ENCODE data around the gene LMNTD2.
A peak's percentile ranks its signal among the peaks of the same experiment; 100 is the strongest.

The LMNTD2 gene

DNA sequence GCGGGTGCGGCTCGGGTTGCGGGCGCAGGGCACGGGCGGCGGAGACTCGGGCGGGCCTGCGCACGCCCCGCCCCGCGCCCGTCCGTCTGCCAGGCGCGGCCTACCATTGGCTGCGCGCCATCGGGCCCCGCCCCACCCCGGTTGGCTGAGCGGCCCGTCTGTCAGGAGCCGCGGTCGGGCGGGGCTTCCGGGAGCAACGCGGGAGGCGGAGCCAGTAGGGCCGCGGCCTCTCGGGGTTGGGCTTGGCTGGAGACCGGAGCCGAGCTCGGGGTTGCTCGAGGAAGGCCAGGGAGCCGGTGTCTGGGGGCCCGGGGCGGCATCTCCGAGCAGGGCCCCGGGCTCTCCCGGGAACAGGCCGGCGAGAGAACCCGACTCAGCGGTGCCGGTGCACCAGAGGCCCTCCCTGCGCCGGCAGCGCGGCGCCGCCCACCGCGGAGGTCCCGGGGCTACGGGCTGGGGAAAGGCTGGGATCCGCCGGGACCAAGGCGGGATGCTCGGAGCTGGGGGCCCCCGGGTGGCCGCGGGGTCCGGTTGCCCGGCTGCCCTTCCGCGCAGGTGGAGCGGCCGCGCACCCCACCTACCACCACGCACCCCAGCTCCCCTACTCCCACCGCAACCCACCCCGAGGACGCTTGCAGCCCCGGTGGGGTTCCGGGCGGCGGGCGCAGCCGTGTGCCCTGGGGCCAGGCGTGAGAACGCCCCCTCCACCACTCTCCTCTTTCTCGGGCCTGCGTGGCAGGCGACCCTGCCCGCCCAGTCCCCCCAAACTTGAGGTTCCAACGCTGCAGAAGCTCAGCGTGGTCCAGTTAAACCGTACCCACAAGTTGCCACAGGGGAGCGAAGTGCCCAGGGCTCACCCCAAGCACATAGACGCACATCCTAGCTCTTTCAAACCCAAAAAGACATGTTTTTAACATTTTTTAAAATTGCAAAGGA, 24.8 kb downstream of the LMNTD2 start, which contains the start of gene HRAS:
Gene HRAS (minus strand): TSS at position 58 of the 936 bp plus-strand sequence.
- Histone ChIP-seq H3K9me3 (ENCODE audit: control insufficient read depth, low read length) (no peaks in the 10 kb centered on the region), H3K9ac (ENCODE audit: low read length) (peak within 1 kb of the TSS; percentile 88), H3K27me3 (replicated peaks; ENCODE audit: control insufficient read depth, insufficient read depth, low read length) (no peaks in the 10 kb centered on the region), H3K4me3 (ENCODE audit: low read length) (peak within 1 kb of the TSS; percentile 87), H3K4me1 (ENCODE audit: control insufficient read depth, insufficient read depth, low read length) (peaks cover 18% of the 10 kb centered on the region), H3K36me3 (ENCODE audit: control insufficient read depth, insufficient read depth, low read length, severe bottlenecking) (peaks cover 12% of the 10 kb centered on the region)
- DNase-seq (ENCODE audit: low read depth), result peak; percentile 98

GRCh38 chr11:535210-535518, 25.4 kb downstream of the LMNTD2 start:
- no peaks in the 10 kb centered on the region for H3K9me3 ChIP-seq (ENCODE audit: control insufficient read depth, low read length)
- peak overlapping the region; percentile 88 for H3K9ac ChIP-seq (ENCODE audit: low read length)
- H3K27me3 ChIP-seq (replicated peaks; ENCODE audit: control insufficient read depth, insufficient read depth, low read length), result no peaks in the 10 kb centered on the region
- peak overlapping the region; percentile 87 for H3K4me3 ChIP-seq (ENCODE audit: low read length)
- H3K4me1 ChIP-seq (ENCODE audit: control insufficient read depth, insufficient read depth, low read length), result peaks cover 18% of the 10 kb centered on the region
- DNase-seq (ENCODE audit: low read depth), result no peak
- H3K36me3 ChIP-seq (ENCODE audit: control insufficient read depth, insufficient read depth, low read length, severe bottlenecking), result peaks cover 12% of the 10 kb centered on the region

DNA sequence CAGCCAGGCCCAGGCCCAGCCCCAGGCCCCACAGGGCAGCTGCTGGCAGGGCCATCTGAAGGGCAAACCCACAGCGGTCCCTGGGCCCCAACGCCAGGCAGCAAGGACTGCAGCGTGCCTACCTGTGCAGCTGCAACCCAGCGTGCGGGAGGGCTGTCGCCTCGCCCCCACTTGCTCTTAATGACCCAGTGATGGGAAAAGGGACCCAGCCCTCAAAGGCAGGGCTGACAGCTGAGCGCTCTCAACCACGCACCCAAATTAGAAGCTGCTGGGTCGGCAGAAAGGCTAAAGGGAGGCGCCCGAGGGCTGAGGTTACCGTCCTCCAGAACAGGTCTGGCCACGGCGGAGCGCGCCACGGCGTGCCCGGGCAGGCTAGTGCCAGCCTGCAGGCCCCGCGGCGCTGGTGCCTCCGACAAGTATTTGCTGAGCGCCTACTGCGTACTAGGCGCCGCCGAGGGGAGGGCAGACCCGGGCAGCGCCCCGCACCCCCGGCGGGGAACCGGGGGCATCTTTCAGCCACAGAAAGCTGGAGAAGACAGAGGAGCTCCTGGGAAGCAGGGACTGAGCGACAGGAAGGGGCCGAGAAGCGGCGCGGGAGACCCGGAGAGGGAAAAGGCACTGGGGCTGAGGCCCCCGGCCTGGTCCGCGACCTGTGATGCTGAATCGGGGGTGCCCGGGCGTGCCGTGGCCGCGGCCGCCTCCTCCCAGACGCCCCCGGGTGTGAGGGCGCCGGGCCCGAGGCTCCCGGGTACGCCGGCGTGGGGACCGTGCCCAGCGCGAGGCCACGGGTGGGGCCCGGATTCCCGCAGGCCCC, 25.9 kb downstream of the LMNTD2 start:
- peaks cover 12% of the 10 kb centered on the region for H3K36me3 ChIP-seq (ENCODE audit: control insufficient read depth, insufficient read depth, low read length, severe bottlenecking)
- H3K9me3 ChIP-seq (ENCODE audit: control insufficient read depth, low read length), result no peaks in the 10 kb centered on the region
- peak overlapping the region; percentile 87 for H3K4me3 ChIP-seq (ENCODE audit: low read length)
- no peaks in the 10 kb centered on the region for H3K27me3 ChIP-seq (replicated peaks; ENCODE audit: control insufficient read depth, insufficient read depth, low read length)
- H3K4me1 ChIP-seq (ENCODE audit: control insufficient read depth, insufficient read depth, low read length), result peaks cover 18% of the 10 kb centered on the region
- H3K9ac ChIP-seq (ENCODE audit: low read length), result peak overlapping the region; percentile 88
- peak; percentile 67 for DNase-seq (ENCODE audit: low read depth)

GRCh38 chr11:533586-534395, 26.7 kb downstream of the LMNTD2 start:
- Histone ChIP-seq H3K4me1 (ENCODE audit: control insufficient read depth, insufficient read depth, low read length) (peaks cover 18% of the 10 kb centered on the region), H3K9me3 (ENCODE audit: control insufficient read depth, low read length) (no peaks in the 10 kb centered on the region), H3K9ac (ENCODE audit: low read length) (peak overlapping the region; percentile 88), H3K4me3 (ENCODE audit: low read length) (peak overlapping the region; percentile 87), H3K27me3 (replicated peaks; ENCODE audit: control insufficient read depth, insufficient read depth, low read length) (no peaks in the 10 kb centered on the region), H3K36me3 (ENCODE audit: control insufficient read depth, insufficient read depth, low read length, severe bottlenecking) (peaks cover 12% of the 10 kb centered on the region)
- DNase-seq (ENCODE audit: low read depth), result no peak

- Histone ChIP-seq H3K9ac (ENCODE audit: low read length) (no peak overlapping the region), H3K9me3 (ENCODE audit: control insufficient read depth, low read length) (no peaks in the 10 kb centered on the region), H3K36me3 (ENCODE audit: control insufficient read depth, insufficient read depth, low read length, severe bottlenecking) (peaks cover 12% of the 10 kb centered on the region), H3K4me3 (ENCODE audit: low read length) (no peak overlapping the region), H3K4me1 (ENCODE audit: control insufficient read depth, insufficient read depth, low read length) (peaks cover 18% of the 10 kb centered on the region), H3K27me3 (replicated peaks; ENCODE audit: control insufficient read depth, insufficient read depth, low read length) (no peaks in the 10 kb centered on the region)
- DNase-seq (ENCODE audit: low read depth), result no peak
These were observed 27.5 kb downstream of the LMNTD2 start for GRCh38 chr11:532986-533585.

DNA sequence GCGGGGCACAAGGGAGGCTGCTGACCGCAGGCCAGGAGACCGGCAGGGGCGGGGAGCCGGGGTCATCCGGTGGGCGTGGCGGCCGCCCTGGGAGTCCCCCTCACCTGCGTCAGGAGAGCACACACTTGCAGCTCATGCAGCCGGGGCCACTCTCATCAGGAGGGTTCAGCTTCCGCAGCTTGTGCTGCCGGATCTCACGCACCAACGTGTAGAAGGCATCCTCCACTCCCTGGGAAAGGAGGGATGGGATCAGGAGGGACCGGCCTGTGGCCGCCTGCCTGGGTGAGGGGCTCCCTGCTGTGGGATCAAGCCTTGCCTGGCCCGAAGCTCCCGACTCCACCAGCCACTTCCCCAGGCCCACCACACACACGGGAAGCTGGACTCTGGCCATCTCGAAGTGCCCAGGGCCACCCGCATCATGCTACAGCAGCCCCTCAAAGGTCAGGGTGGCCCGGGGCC, 28.0 kb downstream of the LMNTD2 start:
- H3K27me3 ChIP-seq (replicated peaks; ENCODE audit: control insufficient read depth, insufficient read depth, low read length), result no peaks in the 10 kb centered on the region
- no peaks in the 10 kb centered on the region for H3K9me3 ChIP-seq (ENCODE audit: control insufficient read depth, low read length)
- peaks cover 18% of the 10 kb centered on the region for H3K4me1 ChIP-seq (ENCODE audit: control insufficient read depth, insufficient read depth, low read length)
- DNase-seq (ENCODE audit: low read depth), result no peak
- peaks cover 12% of the 10 kb centered on the region for H3K36me3 ChIP-seq (ENCODE audit: control insufficient read depth, insufficient read depth, low read length, severe bottlenecking)
- no peak overlapping the region for H3K4me3 ChIP-seq (ENCODE audit: low read length)
- no peak overlapping the region for H3K9ac ChIP-seq (ENCODE audit: low read length)

- Histone ChIP-seq H3K27me3 (replicated peaks; ENCODE audit: control insufficient read depth, insufficient read depth, low read length) (no peaks in the 10 kb centered on the region), H3K9ac (ENCODE audit: low read length) (no peak overlapping the region), H3K36me3 (ENCODE audit: control insufficient read depth, insufficient read depth, low read length, severe bottlenecking) (peaks cover 12% of the 10 kb centered on the region), H3K9me3 (ENCODE audit: control insufficient read depth, low read length) (no peaks in the 10 kb centered on the region), H3K4me1 (ENCODE audit: control insufficient read depth, insufficient read depth, low read length) (peaks cover 13% of the 10 kb centered on the region), H3K4me3 (ENCODE audit: low read length) (no peak overlapping the region)
- no peak for DNase-seq (ENCODE audit: low read depth)
These were observed 28.5 kb downstream of the LMNTD2 start for GRCh38 chr11:531919-532526.

DNA sequence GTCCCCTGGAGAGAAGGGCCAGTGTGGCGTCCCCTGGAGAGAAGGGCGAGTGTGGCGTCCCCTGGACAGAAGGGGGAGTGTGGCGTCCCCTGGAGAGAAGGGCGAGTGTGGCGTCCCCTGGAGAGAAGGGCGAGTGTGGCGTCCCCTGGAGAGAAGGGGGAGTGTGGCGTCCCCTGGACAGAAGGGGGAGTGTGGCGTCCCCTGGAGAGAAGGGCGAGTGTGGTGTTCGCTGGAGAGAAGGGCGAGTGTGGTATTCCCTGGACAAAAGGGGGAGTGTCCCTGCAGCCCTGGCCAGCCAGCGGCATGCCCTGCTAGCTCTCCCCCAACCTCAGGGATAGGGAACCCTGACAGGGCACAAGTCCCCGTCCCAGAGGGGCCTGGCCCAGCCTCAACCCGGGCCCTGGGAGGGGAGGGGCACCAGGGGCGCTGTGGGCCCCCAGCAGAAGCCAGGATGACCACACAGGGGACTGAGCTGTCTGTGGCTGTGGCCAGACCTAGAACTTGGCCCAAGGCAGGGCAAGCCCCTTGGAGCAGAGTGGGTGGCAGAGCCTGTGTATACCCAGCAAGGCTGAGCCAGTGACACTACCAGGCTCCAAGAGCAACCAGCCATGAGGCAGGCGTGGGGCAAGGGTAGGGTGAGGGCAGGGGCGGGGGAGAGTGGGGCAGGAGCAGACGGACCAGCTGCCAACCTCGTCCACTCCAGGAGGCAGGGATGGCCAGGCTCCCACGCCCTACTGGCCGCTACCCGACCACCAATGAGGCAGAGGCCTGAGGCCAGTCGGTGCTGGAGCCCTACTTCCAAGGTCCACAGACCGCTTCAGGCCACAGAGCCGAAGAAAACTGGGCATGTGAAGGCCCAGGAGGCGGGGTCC, 29.3 kb downstream of the LMNTD2 start:
- Histone ChIP-seq H3K9me3 (ENCODE audit: control insufficient read depth, low read length) (no peaks in the 10 kb centered on the region), H3K27me3 (replicated peaks; ENCODE audit: control insufficient read depth, insufficient read depth, low read length) (no peaks in the 10 kb centered on the region), H3K36me3 (ENCODE audit: control insufficient read depth, insufficient read depth, low read length, severe bottlenecking) (peaks cover 12% of the 10 kb centered on the region), H3K4me1 (ENCODE audit: control insufficient read depth, insufficient read depth, low read length) (peaks cover 10% of the 10 kb centered on the region), H3K9ac (ENCODE audit: low read length) (no peak overlapping the region), H3K4me3 (ENCODE audit: low read length) (no peak overlapping the region)
- DNase-seq (ENCODE audit: low read depth), result no peak

DNA sequence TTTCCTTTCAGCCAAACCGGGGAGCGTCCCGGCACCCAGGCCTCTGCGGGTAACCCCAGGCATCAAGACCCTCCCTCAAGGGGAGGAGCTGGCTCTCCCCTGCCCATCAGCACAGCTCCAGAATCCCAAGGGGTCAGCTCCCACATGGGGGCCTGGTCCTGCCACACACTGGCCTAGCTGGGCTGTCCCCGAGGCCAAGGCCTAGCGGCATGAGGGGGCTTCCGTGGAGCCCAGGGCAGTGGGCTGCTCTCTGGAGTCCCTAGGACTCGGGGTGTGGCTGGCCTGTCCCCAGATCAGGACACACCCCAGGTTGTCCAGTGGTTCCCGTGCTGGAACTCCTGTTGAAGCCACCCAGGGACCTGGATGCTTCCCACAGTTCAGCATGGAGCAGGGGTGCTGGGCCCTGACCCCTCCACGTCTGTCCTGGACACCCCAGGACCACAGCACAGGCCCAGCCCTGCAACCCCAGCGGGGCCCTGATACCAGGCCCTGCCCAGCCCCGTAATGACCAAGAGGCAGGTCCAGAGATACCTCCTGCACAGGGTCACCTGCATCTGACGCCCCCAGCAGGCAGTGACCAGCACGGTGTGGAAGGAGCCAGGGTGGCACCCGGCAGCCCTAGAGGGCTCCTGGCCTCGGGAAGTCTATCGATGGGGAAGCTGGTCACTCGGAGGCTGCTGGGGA, 30.7 kb downstream of the LMNTD2 start:
- H3K4me1 ChIP-seq (ENCODE audit: control insufficient read depth, insufficient read depth, low read length), result peaks cover 7% of the 10 kb centered on the region
- H3K27me3 ChIP-seq (replicated peaks; ENCODE audit: control insufficient read depth, insufficient read depth, low read length), result no peaks in the 10 kb centered on the region
- peaks cover 12% of the 10 kb centered on the region for H3K36me3 ChIP-seq (ENCODE audit: control insufficient read depth, insufficient read depth, low read length, severe bottlenecking)
- DNase-seq (ENCODE audit: low read depth), result no peak
- H3K9me3 ChIP-seq (ENCODE audit: control insufficient read depth, low read length), result no peaks in the 10 kb centered on the region
- no peak overlapping the region for H3K9ac ChIP-seq (ENCODE audit: low read length)
- H3K4me3 ChIP-seq (ENCODE audit: low read length), result no peak overlapping the region

All from adipocyte (in vitro differentiated cells).